GM18861 (cell line): ENCODE measurements around the gene PREX1.
A peak's percentile ranks its signal among the peaks of the same experiment; 100 is the strongest.
"Not testable (repeated sequence)": the region's sequence is repeated elsewhere in the genome, so short reads cannot be mapped to it uniquely, and the experiment has no call there.

ENCODE experiments used
- ATAC-seq: cut with Tn5 transposase; IDR thresholded peaks from one replicate; pipeline ENCODE4 v1.9.1; 2021; ENCODE audit not compliant: unreplicated experiment

Gene PREX1

DNA sequence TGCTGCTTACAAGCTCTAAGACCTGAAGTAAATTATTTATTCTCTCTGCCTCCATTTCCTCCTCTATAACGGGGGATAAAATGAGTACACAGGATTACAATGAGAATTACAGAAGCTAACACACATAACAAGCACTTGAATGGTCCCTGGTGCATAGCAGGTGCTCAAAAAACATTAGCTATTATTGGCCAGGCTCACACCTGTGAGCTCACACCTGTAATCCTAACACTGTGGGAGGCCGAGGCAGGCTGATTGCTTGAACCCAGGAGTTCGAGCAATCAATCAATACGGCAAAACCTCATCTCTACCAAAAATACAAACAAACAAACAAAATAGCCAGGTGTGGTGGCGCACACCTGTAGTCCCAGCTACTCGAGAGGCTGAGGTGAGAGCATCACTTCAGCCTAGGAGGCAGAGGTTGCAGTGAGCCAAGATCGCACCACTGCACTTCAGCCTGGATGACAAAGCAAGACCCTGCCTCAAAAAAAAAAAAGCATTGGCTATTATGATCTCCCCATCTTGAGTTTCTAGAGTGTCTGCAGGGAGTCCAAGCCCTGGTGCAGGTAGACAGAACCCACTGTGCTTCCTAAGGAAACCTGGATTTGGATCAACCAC lies 68.1 kb downstream of the PREX1 start:
- ATAC-seq = no peak

- no peak for ATAC-seq
Observed at GRCh38 chr20:48758206-48758820, 69.5 kb downstream of the PREX1 start.

DNA sequence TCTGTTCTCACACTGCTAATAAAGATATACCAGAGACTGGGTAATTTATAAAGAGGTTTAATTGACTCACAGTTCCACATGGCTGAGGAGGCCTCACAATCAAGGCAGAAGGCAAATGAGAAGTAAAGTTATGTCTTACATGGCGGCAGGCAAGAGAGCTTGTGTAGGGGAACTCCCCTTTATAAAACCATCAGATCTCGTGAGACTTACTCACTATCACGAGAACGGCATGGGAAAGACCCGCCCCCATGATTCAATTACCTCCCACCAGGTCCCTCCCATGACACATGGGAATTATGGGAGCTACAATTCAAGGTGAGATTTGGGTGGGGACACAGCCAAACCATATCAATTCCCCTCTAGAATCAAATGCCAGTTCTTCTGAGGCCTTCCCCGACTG lies 71.0 kb downstream of the PREX1 start:
- not testable (repeated sequence) for ATAC-seq

- no peak for ATAC-seq
Observed at GRCh38 chr20:48754292-48754691, 73.5 kb downstream of the PREX1 start.

GRCh38 chr20:48752963-48753362 lies 74.8 kb downstream of the PREX1 start:
- ATAC-seq = no peak

DNA sequence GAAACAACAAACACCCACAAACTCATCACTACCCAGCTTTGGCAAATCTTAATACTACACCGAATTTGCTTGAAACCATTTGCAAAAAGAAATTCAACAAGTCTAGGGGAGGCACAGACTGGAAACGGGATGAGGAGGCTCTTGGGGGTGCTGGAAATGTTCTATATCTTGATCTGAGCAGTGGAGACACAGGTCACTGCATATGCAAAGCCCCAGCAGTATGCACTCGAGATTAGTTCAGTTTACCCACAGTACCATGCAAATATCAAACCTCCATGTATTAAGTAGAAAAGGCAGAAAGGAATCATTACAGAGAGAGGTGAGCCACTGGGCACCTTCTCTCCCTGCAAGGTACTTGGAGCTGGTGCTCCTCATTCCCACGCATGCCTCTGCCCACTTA lies 75.9 kb downstream of the PREX1 start:
- no peak for ATAC-seq

GRCh38 chr20:48750941-48751635 lies 76.7 kb downstream of the PREX1 start:
- no peak for ATAC-seq

DNA sequence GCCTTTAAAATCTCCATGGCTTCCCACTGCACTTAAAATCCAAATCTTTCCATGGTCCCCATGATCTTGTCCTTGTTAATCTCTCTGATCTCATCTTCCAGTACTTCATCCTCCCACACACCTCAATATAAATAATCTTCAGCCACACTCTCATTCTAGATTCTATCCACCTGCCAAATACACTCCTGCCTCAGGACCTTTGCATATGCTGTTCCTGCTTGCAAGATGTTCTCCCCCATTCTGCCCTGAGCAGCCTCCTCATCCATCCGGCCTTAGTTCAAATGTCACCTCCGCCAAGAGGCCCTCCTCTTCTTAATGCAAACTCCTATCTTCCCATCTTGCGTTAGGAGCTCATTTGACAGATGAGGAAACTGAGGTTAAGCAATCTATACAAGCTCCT lies 77.4 kb downstream of the PREX1 start:
- ATAC-seq = no peak

- no peak for ATAC-seq
Observed at GRCh38 chr20:48749437-48749836, 78.4 kb downstream of the PREX1 start.

DNA sequence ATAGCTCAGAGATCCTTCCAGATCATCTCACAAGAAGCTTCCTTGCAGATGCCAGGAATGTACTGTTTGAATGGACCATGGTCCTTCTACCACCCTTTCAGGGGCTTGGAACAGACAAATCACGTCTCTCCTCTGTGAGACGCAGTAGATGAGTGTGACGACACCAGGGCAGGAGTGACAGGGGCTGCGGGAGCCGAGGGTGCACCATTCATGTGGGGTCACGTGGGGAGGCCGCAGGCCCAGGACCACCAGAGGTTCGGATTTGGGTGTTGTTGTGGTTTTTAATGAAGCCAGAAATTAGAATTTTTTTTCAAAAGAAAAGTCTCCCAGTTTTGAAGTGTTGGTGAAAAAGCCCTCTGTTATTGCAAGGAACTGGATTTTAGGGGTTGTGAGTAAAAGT lies 79.2 kb downstream of the PREX1 start:
- ATAC-seq = no peak

DNA sequence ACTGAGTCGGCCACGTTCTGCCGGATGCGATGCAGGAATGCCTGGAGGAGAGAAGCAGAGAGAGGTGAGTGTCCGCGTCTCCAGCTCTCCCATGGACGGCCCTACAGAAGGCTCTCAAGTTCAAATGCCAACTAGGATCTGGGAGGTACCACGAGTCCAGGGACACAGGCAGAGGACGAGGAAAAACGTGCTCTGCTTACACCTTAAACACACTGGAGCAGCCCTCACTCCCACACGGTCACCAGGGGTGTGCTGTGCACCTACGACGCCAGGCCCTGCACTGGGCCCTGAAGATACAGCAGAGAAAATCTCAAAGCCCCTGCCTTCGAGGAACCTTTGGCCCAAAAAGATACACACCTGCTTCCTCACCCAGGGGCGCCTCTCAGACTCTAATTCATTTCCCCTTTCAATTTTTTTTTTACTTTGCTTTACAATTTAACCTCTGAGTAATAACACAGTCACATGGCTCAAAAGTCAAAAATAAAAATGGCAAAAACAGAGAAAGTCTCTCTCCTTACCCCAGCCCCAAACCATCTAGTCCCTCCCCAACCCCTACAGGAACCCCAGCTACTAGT lies 79.9 kb downstream of the PREX1 start:
- no peak for ATAC-seq

- ATAC-seq = no peak
Observed at GRCh38 chr20:48745330-48745729, 82.5 kb downstream of the PREX1 start.

GRCh38 chr20:48744515-48744914 lies 83.3 kb downstream of the PREX1 start:
- no peak for ATAC-seq

DNA sequence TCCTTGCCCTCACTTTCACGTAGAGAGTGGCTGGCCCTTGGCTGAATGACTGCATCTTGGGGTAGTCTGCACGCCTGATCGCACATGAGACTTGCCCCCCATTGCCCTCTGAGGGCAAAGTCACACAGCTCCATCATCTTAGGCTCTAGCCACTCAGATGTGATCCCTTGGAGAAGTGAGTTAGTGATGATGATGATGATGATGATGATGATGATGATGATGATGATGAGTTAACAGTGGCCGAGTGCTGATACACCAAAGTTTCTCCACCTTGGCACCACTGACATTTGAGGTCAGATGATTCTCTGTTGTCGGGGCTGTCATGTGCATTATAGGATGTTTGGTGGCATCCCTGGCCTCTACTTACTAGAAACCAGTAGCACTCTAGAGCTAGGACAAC lies 84.0 kb downstream of the PREX1 start:
- ATAC-seq = no peak

DNA sequence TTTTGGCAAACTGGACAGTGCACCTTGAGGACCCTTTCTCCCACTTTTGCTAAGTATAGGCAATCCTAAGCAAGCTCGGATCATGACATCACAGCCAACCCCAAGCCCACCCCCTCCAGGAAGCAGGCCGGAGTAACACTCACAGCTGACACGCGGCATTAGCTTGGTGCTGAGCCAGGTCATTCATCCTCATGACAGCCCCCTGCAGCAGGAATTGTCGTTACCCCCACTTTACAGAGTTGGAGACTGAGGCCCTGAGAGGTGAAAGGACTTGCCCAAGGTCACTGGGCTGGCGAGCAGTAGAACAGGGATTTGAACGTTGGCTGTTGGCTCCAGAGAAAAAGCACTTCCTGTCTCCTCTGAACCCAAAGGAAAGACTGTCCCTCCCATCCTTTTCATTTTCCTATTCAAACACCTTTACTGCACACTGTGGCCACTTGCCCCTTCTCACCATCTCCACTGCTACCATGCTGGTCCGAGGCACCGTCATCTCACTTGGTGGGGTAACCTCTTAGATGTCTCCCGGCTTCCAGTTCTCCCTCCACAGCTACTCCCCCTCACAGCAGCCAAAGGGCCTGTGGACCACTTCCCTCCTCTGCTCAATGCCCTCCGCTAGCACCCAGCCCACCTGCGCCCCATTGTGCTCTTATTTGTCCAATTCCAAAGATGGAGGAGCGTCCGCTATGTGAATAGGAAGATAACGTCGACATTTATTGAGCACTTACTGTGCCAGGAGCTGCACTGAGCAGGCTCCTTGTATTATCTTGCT lies 84.7 kb downstream of the PREX1 start:
- no peak for ATAC-seq

GRCh38 chr20:48742233-48742632 lies 85.6 kb downstream of the PREX1 start:
- ATAC-seq = no peak

- no peak for ATAC-seq
Observed at GRCh38 chr20:48741669-48742068, 86.1 kb downstream of the PREX1 start.

- peak; percentile 43 for ATAC-seq
Observed at GRCh38 chr20:48740712-48741111, 87.1 kb downstream of the PREX1 start.

- no peak for ATAC-seq
Observed at GRCh38 chr20:48740292-48740649, 87.5 kb downstream of the PREX1 start.

- ATAC-seq = no peak
Observed at GRCh38 chr20:48739395-48740291, 88.2 kb downstream of the PREX1 start.
